Measurements from ENCODE around the gene ATP13A3. TPM values are rescaled to one million over a fixed set of nuclear protein-coding genes. Genes with fewer than 3 reads are reported as not detected.

Gene ATP13A3
- total RNA-seq, 1 experiment from 2014 or later = 121 TPM

DNA sequence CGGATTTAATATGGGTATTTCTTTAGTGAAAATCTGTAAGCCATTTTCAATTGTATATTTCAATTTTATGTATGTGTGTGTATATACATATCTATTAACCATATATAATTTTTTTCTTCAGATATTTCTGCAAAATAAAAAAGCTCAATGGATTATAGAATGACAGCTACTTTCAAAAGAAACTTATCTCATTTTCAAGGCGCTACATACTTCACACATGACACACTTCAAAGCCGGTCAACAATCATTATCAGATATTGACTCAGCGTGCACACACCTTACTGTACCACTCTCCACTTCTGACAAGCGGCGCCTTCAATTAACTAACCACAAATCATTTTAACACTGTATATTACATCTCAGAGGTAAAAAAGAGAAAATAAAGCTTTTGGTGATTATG, 39.6 kb downstream of the ATP13A3 start:
- BruUV-seq (replicated peaks) = no TSS peak
- intact Hi-C loops (cut with micrococcal nuclease; ENCODE audit: unreplicated experiment) = no loop called here
- H3K4me1 ChIP-seq (ENCODE audit: insufficient read depth, low read length, poor library complexity, severe bottlenecking) = no peaks in the 10 kb centered on the region

DNA sequence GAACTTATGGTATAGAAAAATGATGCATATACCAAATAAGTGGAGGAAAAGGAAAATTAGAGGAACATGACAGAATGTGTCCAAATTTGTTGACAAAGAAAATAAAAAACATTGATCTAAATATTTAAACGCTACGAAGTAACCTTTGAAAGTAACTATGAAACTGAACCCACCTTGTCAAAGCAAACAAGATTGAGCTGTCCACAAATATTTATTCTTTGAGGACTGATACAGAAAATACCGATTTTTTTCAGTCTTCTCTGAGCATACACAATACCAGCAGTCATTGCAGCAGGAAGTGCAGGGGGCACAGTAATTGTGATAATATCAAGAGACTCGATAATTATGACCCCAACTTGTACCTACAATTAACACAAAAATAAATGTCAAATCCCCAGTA, 40.0 kb downstream of the ATP13A3 start:
- Histone ChIP-seq H3K9me3 (ENCODE audit: low read depth, low read length, poor library complexity, severe bottlenecking) (no peaks in the 10 kb centered on the region), H3K36me3 (ENCODE audit: insufficient read depth, low read length, poor library complexity, severe bottlenecking) (peaks cover 67% of the 10 kb centered on the region), H3K27me3 (replicated peaks; ENCODE audit: insufficient read depth, low read depth, low read length, poor library complexity) (no peaks in the 10 kb centered on the region), H3K4me1 (ENCODE audit: insufficient read depth, low read length, poor library complexity, severe bottlenecking) (no peaks in the 10 kb centered on the region), H3K4me3 (ENCODE audit: low read depth, low read length, poor library complexity, severe bottlenecking) (no peak overlapping the region), H3K27ac (ENCODE audit: low read depth, low read length, poor library complexity, severe bottlenecking) (no peak overlapping the region)
- ChIA-PET POLR2A (ENCODE audit: low non-redundant PET) (no interaction called here), CTCF (no interaction called here)
- intact Hi-C loops (cut with micrococcal nuclease; ENCODE audit: unreplicated experiment) = no loop called here
- no TSS peak for BruUV-seq (replicated peaks)
- TF ChIP-seq EZH2 (IDR thresholded peaks at IDR 0.05; ENCODE audit: borderline replicate concordance, low read depth, low read length, poor library complexity, severe bottlenecking) (no peak), CTCF (conservative IDR thresholded peaks at IDR 0.05; ENCODE audit: low read depth, low read length) (no peak)
- DNase-seq (ENCODE audit: low spot score) = no peak

More for the DNA sequence above, 39.6 kb downstream of the ATP13A3 start:
- POLR2A ChIA-PET (ENCODE audit: low non-redundant PET) = no interaction called here
- H3K27me3 ChIP-seq (replicated peaks; ENCODE audit: insufficient read depth, low read depth, low read length, poor library complexity) = no peaks in the 10 kb centered on the region
- TF ChIP-seq EZH2 (IDR thresholded peaks at IDR 0.05; ENCODE audit: borderline replicate concordance, low read depth, low read length, poor library complexity, severe bottlenecking) (no peak), CTCF (conservative IDR thresholded peaks at IDR 0.05; ENCODE audit: low read depth, low read length) (no peak)
- no peaks in the 10 kb centered on the region for H3K9me3 ChIP-seq (ENCODE audit: low read depth, low read length, poor library complexity, severe bottlenecking)
- DNase-seq (ENCODE audit: low spot score) = no peak
- H3K4me3 ChIP-seq (ENCODE audit: low read depth, low read length, poor library complexity, severe bottlenecking) = no peak overlapping the region
- CTCF ChIA-PET = no interaction called here
- peaks cover 65% of the 10 kb centered on the region for H3K36me3 ChIP-seq (ENCODE audit: insufficient read depth, low read length, poor library complexity, severe bottlenecking)
- H3K27ac ChIP-seq (ENCODE audit: low read depth, low read length, poor library complexity, severe bottlenecking) = no peak overlapping the region

DNA sequence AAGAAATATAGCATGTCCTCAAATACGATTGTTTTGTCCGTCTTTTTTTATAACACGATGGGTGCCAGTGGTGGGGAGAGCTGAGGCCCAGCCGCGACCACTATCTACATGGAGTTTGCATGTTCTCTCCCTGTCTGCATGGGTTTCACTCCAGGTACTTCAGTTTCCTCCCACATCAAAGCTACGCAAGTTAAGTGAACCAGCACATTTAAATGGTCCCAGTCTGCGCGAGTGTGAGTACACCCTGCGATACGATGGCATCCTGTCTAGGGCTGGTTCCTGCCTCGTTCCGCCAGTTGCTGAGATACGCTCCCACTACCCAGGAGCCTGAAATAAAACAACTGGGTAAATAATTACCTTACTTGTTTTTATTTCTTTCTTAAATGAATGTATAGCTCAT, 40.6 kb downstream of the ATP13A3 start:
- Histone ChIP-seq H3K4me1 (ENCODE audit: insufficient read depth, low read length, poor library complexity, severe bottlenecking) (no peaks in the 10 kb centered on the region), H3K9me3 (ENCODE audit: low read depth, low read length, poor library complexity, severe bottlenecking) (no peaks in the 10 kb centered on the region), H3K36me3 (ENCODE audit: insufficient read depth, low read length, poor library complexity, severe bottlenecking) (peaks cover 69% of the 10 kb centered on the region), H3K4me3 (ENCODE audit: low read depth, low read length, poor library complexity, severe bottlenecking) (no peak overlapping the region), H3K27ac (ENCODE audit: low read depth, low read length, poor library complexity, severe bottlenecking) (no peak overlapping the region), H3K27me3 (replicated peaks; ENCODE audit: insufficient read depth, low read depth, low read length, poor library complexity) (no peaks in the 10 kb centered on the region)
- DNase-seq (ENCODE audit: low spot score) = no peak
- no TSS peak for BruUV-seq (replicated peaks)
- TF ChIP-seq CTCF (conservative IDR thresholded peaks at IDR 0.05; ENCODE audit: low read depth, low read length) = no peak
- no peak for TF ChIP-seq EZH2 (IDR thresholded peaks at IDR 0.05; ENCODE audit: borderline replicate concordance, low read depth, low read length, poor library complexity, severe bottlenecking)
- intact Hi-C loops (cut with micrococcal nuclease; ENCODE audit: unreplicated experiment) = no loop called here
- ChIA-PET CTCF (no interaction called here), POLR2A (ENCODE audit: low non-redundant PET) (no interaction called here)
